ENCODE measurements around the gene RASEF. TPM values are rescaled to one million over a fixed set of nuclear protein-coding genes. Genes with fewer than 3 reads are reported as not detected.

The RASEF gene
- total RNA-seq, 1 experiment from 2014 or later: 2.2 TPM

- Histone ChIP-seq H2AFZ (ENCODE audit: low read length) (no peak overlapping the region), H2BK120ac (ENCODE audit: low read depth, low read length, poor library complexity, severe bottlenecking) (no peak overlapping the region), H4K8ac (replicated peaks; ENCODE audit: insufficient read length, low read depth, low read length) (no peak overlapping the region), H2BK12ac (ENCODE audit: insufficient read length, low read depth, low read length) (no peak overlapping the region), H3K27ac (ENCODE audit: insufficient read length, low read depth, low read length) (no peak overlapping the region), H3K18ac (ENCODE audit: insufficient read length, low read depth, low read length) (no peak overlapping the region), H3K4me1 (ENCODE audit: insufficient read depth, low read length) (peaks cover 5% of the 10 kb centered on the region; the same call in 1 of the 2 replicates), H3T11ph (ENCODE audit: low read length) (no peak overlapping the region), H3K27me3 (ENCODE audit: insufficient read depth, low read length) (no peaks in the 10 kb centered on the region), H4K5ac (ENCODE audit: insufficient read length, low read depth, low read length) (no peak overlapping the region), H3K79me1 (ENCODE audit: insufficient read depth, low read depth, low read length, poor library complexity, severe bottlenecking) (no peaks in the 10 kb centered on the region), H3K79me2 (ENCODE audit: insufficient read depth, low read length) (no peaks in the 10 kb centered on the region), H2BK20ac (ENCODE audit: low read depth, low read length, poor library complexity, severe bottlenecking) (no peak overlapping the region), H3K23ac (ENCODE audit: insufficient read length, low read depth, low read length) (no peak overlapping the region), H3K4ac (ENCODE audit: low read depth, low read length) (no peak overlapping the region), H4K20me1 (ENCODE audit: control insufficient read depth, insufficient read depth, insufficient read length) (no peaks in the 10 kb centered on the region), H3K56ac (ENCODE audit: insufficient read length, low read depth, low read length) (no peak overlapping the region), H3K14ac (ENCODE audit: insufficient read depth, low read length) (no peak overlapping the region), H3K9me3 (ENCODE audit: control insufficient read depth, low read depth, low read length) (no peaks in the 10 kb centered on the region), H3K4me2 (ENCODE audit: insufficient read depth, insufficient read length, low read length) (no peak overlapping the region), H2AK5ac (ENCODE audit: insufficient read length, low read length) (no peak overlapping the region), H4K91ac (ENCODE audit: insufficient read length, low read depth, low read length) (no peak overlapping the region), H2BK5ac (ENCODE audit: insufficient read length, low read length) (no peak overlapping the region), H3K9ac (ENCODE audit: extremely low read depth, insufficient read length, low read length) (no peak overlapping the region), H2BK15ac (ENCODE audit: low read depth, low read length) (no peak overlapping the region), H3K23me2 (ENCODE audit: insufficient read length, low read depth, low read length, poor library complexity, severe bottlenecking) (no peaks in the 10 kb centered on the region)
- Mint-ChIP-seq H3K4me3 (no peak overlapping the region), H3K27me3 (ENCODE audit: low read depth) (no peaks in the 10 kb centered on the region), H3K9me3 (peaks cover 4 to 5% of the 10 kb centered on the region in 2 experiments; a peak in 3 of 5 replicates), H3K27ac (no peak overlapping the region), H3K4me1 (peaks cover 9 to 13% of the 10 kb centered on the region in 2 experiments), H3K36me3 (ENCODE audit: insufficient read depth in 1 of 3, low read depth in 3 of 3) (peaks cover 0 to 5% (median 3%) of the 10 kb centered on the region in 3 experiments; a peak in 1 of 7 replicates)
- no CpG with 5 or more reads among the region's 7 CpGs for WGBS (ENCODE audit: extremely low coverage, insufficient read length, low lambda C conversion rate)
- TF ChIP-seq CTCF (conservative IDR thresholded peaks at IDR 0.05): no peak
- no peak for DNase-seq
Measured at GRCh38 chr9:83012922-83013838, 49.8 kb downstream of the RASEF start.

All from H9 (cell line).